HEK293 (cell line): ENCODE measurements around the gene PPM1F.

Experiments used
- CTCF ChIA-PET: fragments of 350-600 bp; formaldehyde crosslinking; extraction: SDS; loops from one replicate; lab custom pipeline; 2021; ENCODE audit warnings: antibody characterized with exemption; lab: Yijun Ruan, JAX
- POLR2A ChIA-PET: fragments of 300-600 bp; formaldehyde crosslinking; extraction: SDS; loops from one replicate; lab custom pipeline; 2020; ENCODE audit warnings: antibody characterized with exemption, inconsistent platforms; lab: Yijun Ruan, JAX
- H3K27ac ChIP-seq: fragments of 200-500 bp; sonication (Bioruptor generic); 2 replicates; pipeline ENCODE4 v1.5.1; 2014; ENCODE audit warnings: low read depth, low read length, control low read depth, inconsistent platforms; ENCODE audit errors: extremely low read depth
- H3K36me3 ChIP-seq, 2 experiments: fragments of 200-500 bp in 1 of 2; sonication (Bioruptor generic) in 1 of 2; 1 replicate in 1 of 2; 2 replicates in 1 of 2; pipeline ENCODE4 v1.5.1; 2014 to 2017; ENCODE audit warnings: inconsistent platforms in 2 of 2, low read length in 2 of 2; ENCODE audit not compliant: control insufficient read depth in 2 of 2, insufficient read depth in 1 of 2
- H3K4me1 ChIP-seq: fragments of 200-500 bp; sonication (Bioruptor generic); 2 replicates; pipeline ENCODE4 v1.5.1; 2014; ENCODE audit warnings: mild to moderate bottlenecking, low read length, inconsistent platforms; ENCODE audit not compliant: control insufficient read depth, insufficient read depth
- H3K4me3 ChIP-seq: 2 replicates; pipeline ENCODE4 v1.5.1; 2011; ENCODE audit warnings: low read depth, mild to moderate bottlenecking, control low read depth, low read length, moderate library complexity
- H3K9me3 ChIP-seq: fragments of 200-500 bp; sonication (Bioruptor generic); 2 replicates; pipeline ENCODE4 v1.5.1; 2014; ENCODE audit warnings: low read depth, low read length, inconsistent platforms; ENCODE audit not compliant: control insufficient read depth, insufficient read depth
- HOXA7 ChIP-seq: sonication (generic); formaldehyde crosslinking; IDR thresholded peaks from 2 replicates; pipeline ENCODE4 v1.8.1; 2022; ENCODE audit warnings: missing genetic modification reagents, borderline replicate concordance
- SALL2 ChIP-seq: fragments of 450-650 bp; formaldehyde crosslinking; IDR thresholded peaks from 2 replicates; pipeline ENCODE4 v1.5.0; 2017; ENCODE audit warnings: missing biosample characterization, mild to moderate bottlenecking, missing genetic modification characterization, borderline replicate concordance
- ZBTB7A ChIP-seq: fragments of 450-650 bp; formaldehyde crosslinking; IDR thresholded peaks from 2 replicates; pipeline ENCODE4 v1.5.1; 2016; ENCODE audit warnings: low read depth, missing biosample characterization, missing genetic modification characterization
- ZNF10 ChIP-seq: fragments of 450-650 bp; formaldehyde crosslinking; IDR thresholded peaks from 2 replicates; pipeline ENCODE4 v1.5.1; 2017; ENCODE audit warnings: missing biosample characterization, missing genetic modification characterization
- ZNF266 ChIP-seq: fragments of 450-650 bp; formaldehyde crosslinking; IDR thresholded peaks from 2 replicates; pipeline ENCODE4 v1.5.1; 2016; ENCODE audit warnings: missing biosample characterization, missing genetic modification characterization, low read depth
- ZNF555 ChIP-seq: fragments of 450-650 bp; formaldehyde crosslinking; conservative IDR thresholded peaks from 2 replicates; pipeline ENCODE4 v1.5.1; 2017; ENCODE audit warnings: missing biosample characterization, mild to moderate bottlenecking, missing genetic modification characterization, inconsistent platforms
- ZNF560 ChIP-seq: fragments of 450-650 bp; formaldehyde crosslinking; IDR thresholded peaks from 2 replicates; pipeline ENCODE4 v1.5.1; 2017; ENCODE audit warnings: missing biosample characterization, missing genetic modification characterization, borderline replicate concordance
- ZNF626 ChIP-seq: fragments of 450-650 bp; sonication (Bioruptor Pico); formaldehyde crosslinking; IDR thresholded peaks from 2 replicates; pipeline ENCODE4 v1.5.1; 2018; ENCODE audit warnings: missing biosample characterization, missing genetic modification characterization, inconsistent platforms
- ZNF654 ChIP-seq: fragments of 450-650 bp; formaldehyde crosslinking; IDR thresholded peaks from 2 replicates; pipeline ENCODE4 v1.5.1; 2016; ENCODE audit warnings: low read depth, missing biosample characterization, missing genetic modification characterization
- ZNF670 ChIP-seq: fragments of 450-650 bp; formaldehyde crosslinking; IDR thresholded peaks from 2 replicates; pipeline ENCODE4 v1.5.1; 2016; ENCODE audit warnings: missing biosample characterization, missing genetic modification characterization, low read depth
- ZNF843 ChIP-seq: fragments of 450-650 bp; formaldehyde crosslinking; IDR thresholded peaks from 2 replicates; pipeline ENCODE4 v1.5.1; 2016; ENCODE audit warnings: missing biosample characterization, missing genetic modification characterization
- ZSCAN16 ChIP-seq: fragments of 450-650 bp; formaldehyde crosslinking; IDR thresholded peaks from 2 replicates; pipeline ENCODE4 v1.5.1; 2016; ENCODE audit warnings: missing biosample characterization, missing genetic modification characterization
- ZSCAN23 ChIP-seq: fragments of 450-650 bp; formaldehyde crosslinking; IDR thresholded peaks from 2 replicates; pipeline ENCODE4 v1.5.1; 2016; ENCODE audit warnings: missing biosample characterization, missing genetic modification characterization
- TF ChIP-seq, protein P1 (sequence below): fragments of 450-650 bp; formaldehyde crosslinking; IDR thresholded peaks from 2 replicates; pipeline ENCODE4 v1.5.1; 2016; ENCODE audit warnings: missing biosample characterization, missing genetic modification characterization
- TF ChIP-seq, protein P2 (sequence below): fragments of 450-650 bp; formaldehyde crosslinking; IDR thresholded peaks from 2 replicates; pipeline ENCODE4 v1.5.1; 2016; ENCODE audit warnings: missing biosample characterization, missing genetic modification characterization, low read depth
- TF ChIP-seq, protein P3 (sequence below): fragments of 450-650 bp; formaldehyde crosslinking; IDR thresholded peaks from 2 replicates; pipeline ENCODE4 v1.5.1; 2017; ENCODE audit warnings: missing biosample characterization, missing genetic modification characterization
- TF ChIP-seq, protein P4 (sequence below): fragments of 450-650 bp; formaldehyde crosslinking; IDR thresholded peaks from 2 replicates; pipeline ENCODE4 v1.5.1; 2016; ENCODE audit warnings: missing biosample characterization, missing genetic modification characterization

Gene PPM1F

DNA sequence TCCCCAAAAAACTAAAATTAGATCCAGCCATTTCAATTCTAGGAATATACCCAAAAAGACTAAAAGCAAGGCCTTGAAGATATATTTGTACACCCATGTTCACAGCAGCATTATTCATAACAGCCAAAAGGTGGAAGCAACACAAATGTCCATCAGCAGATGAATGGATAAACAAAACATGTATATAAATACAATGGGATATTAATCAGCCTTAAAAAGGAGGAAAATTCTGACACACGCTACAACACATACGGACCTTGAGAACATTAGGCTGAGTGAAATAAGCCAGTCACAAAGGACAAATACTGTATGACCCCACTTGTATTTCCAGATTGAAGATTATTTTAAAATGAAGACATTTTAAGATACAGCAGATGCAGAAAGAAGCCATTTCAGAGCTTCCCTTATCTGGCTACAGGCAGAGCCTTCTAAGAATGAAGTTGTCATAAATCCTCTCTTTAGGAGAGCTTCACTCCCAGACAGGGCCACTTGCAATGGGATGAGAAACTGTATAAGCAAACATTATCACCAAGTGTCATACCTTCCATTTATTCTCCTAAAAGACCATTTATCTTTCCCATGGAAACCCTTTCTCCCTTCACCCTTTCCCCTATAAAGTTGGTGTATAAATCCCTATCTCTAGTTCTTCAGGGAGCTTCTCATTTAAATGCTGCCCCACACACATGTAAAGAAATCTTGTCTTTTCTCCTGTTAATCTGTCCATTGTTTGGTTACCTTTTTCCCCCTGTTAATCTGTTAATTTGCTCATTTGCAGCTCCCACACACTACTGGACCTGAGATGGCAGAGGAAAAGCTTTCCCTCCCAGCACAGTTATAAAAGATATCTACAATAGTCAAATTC is 49.2 kb upstream of the PPM1F start (continued):
- no peak for TF ChIP-seq SALL2 (tag by site-specific recombination)

DNA sequence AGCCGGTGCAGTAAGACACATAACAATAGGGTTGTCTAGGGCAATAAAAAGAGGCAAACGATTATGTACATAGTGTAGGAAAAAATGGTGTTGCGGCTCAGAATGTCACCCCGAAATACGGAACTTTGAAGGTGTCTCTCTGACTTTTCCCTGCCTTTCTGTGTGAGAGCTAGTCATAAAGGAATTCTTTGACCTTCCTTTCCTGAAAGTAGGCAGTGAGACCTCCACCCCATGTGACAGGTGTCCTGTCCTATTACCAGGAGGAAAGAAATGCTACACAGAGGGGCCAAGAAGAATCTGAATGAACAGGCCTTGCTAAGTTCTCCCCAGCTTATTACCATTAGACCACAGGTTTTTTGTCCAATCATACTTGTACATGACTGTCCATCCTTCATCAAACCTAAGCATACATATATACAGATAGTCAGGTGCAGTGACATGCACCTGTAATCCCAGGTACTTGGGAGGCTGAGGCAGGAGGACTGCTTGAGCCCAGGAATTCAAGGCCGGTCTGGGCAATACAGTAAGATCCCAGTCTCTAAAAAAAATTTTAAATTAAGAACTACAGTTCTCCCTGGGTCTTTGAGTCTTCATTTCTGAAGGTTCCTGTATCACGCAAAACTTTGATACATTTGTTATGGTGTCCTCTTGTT is 46.1 kb upstream of the PPM1F start:
- Histone ChIP-seq H3K27ac (no peak overlapping the region), H3K9me3 (no peaks in the 10 kb centered on the region), H3K4me1 (no peaks in the 10 kb centered on the region), H3K4me3 (no peak overlapping the region), H3K36me3 (no peaks in the 10 kb centered on the region)
- TF ChIP-seq ZNF560 (tag by site-specific recombination): no peak
- TF ChIP-seq, protein P1, sequence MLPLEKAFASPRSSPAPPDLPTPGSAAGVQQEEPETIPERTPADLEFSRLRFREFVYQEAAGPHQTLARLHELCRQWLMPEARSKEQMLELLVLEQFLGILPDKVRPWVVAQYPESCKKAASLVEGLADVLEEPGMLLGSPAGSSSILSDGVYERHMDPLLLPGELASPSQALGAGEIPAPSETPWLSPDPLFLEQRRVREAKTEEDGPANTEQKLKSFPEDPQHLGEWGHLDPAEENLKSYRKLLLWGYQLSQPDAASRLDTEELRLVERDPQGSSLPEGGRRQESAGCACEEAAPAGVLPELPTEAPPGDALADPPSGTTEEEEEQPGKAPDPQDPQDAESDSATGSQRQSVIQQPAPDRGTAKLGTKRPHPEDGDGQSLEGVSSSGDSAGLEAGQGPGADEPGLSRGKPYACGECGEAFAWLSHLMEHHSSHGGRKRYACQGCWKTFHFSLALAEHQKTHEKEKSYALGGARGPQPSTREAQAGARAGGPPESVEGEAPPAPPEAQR (tag by site-specific recombination): no peak
- no peak for TF ChIP-seq ZNF10 (tag by site-specific recombination)
- no peak for TF ChIP-seq ZNF626 (tag by site-specific recombination)
- no peak for TF ChIP-seq HOXA7
- TF ChIP-seq ZNF670 (tag by site-specific recombination): no peak
- no peak for TF ChIP-seq ZSCAN16 (tag by site-specific recombination)
- no peak for TF ChIP-seq ZNF654
- no peak for TF ChIP-seq ZSCAN23 (tag by site-specific recombination)
- no peak for TF ChIP-seq ZNF266
- no peak for TF ChIP-seq ZNF555
- TF ChIP-seq, protein P2, sequence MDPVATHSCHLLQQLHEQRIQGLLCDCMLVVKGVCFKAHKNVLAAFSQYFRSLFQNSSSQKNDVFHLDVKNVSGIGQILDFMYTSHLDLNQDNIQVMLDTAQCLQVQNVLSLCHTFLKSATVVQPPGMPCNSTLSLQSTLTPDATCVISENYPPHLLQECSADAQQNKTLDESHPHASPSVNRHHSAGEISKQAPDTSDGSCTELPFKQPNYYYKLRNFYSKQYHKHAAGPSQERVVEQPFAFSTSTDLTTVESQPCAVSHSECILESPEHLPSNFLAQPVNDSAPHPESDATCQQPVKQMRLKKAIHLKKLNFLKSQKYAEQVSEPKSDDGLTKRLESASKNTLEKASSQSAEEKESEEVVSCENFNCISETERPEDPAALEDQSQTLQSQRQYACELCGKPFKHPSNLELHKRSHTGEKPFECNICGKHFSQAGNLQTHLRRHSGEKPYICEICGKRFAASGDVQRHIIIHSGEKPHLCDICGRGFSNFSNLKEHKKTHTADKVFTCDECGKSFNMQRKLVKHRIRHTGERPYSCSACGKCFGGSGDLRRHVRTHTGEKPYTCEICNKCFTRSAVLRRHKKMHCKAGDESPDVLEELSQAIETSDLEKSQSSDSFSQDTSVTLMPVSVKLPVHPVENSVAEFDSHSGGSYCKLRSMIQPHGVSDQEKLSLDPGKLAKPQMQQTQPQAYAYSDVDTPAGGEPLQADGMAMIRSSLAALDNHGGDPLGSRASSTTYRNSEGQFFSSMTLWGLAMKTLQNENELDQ (tag by site-specific recombination): no peak
- no peak for TF ChIP-seq ZNF843 (tag by site-specific recombination)
- TF ChIP-seq, protein P3, sequence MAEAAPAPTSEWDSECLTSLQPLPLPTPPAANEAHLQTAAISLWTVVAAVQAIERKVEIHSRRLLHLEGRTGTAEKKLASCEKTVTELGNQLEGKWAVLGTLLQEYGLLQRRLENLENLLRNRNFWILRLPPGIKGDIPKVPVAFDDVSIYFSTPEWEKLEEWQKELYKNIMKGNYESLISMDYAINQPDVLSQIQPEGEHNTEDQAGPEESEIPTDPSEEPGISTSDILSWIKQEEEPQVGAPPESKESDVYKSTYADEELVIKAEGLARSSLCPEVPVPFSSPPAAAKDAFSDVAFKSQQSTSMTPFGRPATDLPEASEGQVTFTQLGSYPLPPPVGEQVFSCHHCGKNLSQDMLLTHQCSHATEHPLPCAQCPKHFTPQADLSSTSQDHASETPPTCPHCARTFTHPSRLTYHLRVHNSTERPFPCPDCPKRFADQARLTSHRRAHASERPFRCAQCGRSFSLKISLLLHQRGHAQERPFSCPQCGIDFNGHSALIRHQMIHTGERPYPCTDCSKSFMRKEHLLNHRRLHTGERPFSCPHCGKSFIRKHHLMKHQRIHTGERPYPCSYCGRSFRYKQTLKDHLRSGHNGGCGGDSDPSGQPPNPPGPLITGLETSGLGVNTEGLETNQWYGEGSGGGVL (tag by site-specific recombination): no peak
- ChIA-PET POLR2A (no interaction called here), CTCF (interaction anchor here (0.6 to 1.4 kb wide), 5 partner anchors 16 to 481 kb away, joined by 3 to 6 read pairs (median 4); partner anchors contain the start of gene TOP3B)

DNA sequence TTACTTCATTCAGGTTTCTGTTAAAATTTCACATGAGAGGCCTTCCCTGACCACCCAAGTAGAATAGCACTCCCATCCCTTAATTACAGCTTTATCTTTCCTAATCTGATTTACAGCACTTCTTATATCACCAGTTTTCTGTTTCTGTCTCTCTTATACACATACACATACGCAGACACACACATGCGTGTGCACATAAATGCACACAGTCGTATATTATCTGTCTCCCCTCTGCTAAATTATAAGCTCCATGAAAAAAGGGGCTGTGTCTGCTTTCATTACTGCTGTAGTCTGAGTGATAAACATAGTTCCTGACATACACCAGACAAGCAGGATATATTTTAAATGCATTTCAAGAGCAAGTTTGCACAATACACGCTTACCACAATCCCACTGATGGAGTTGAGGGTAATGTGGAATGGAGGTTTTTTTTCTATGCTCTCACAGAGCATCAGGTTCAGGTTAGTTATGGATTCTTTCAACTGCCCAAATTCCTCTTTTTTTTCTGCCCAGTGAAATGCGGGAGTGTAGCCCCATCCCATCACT is 43.6 kb upstream of the PPM1F start:
- ChIA-PET POLR2A (interaction anchor here (1.2 kb wide), 1 partner anchor 13 kb away, joined by 3 read pairs; the partner anchor contains the start of gene TOP3B), CTCF (interaction anchor here (1.1 kb wide), 1 partner anchor 10 kb away, joined by 3 read pairs; no protein-coding TSS in a partner anchor)
- no peak overlapping the region for H3K4me3 ChIP-seq

More for the DNA sequence above, 43.6 kb upstream of the PPM1F start:
- no peaks in the 10 kb centered on the region for H3K9me3 ChIP-seq
- no peak overlapping the region for H3K27ac ChIP-seq
- TF ChIP-seq ZBTB7A (tag by site-specific recombination): no peak
- TF ChIP-seq, protein P4, sequence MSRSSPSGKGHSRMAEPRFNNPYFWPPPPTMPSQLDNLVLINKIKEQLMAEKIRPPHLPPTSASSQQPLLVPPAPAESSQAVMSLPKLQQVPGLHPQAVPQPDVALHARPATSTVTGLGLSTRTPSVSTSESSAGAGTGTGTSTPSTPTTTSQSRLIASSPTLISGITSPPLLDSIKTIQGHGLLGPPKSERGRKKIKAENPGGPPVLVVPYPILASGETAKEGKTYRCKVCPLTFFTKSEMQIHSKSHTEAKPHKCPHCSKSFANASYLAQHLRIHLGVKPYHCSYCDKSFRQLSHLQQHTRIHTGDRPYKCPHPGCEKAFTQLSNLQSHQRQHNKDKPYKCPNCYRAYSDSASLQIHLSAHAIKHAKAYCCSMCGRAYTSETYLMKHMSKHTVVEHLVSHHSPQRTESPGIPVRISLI (tag by site-specific recombination): no peak
- no peaks in the 10 kb centered on the region for H3K4me1 ChIP-seq
- H3K36me3 ChIP-seq: no peaks in the 10 kb centered on the region
